BE2C (cell line): ENCODE results near the gene BRCA2.
A peak's percentile ranks its signal among the peaks of the same experiment; 100 is the strongest.
"Not testable (repeated sequence)": the region's sequence is repeated elsewhere in the genome, so short reads cannot be mapped to it uniquely, and the experiment has no call there.

ENCODE experiments used
- DNase-seq: peaks from one replicate; pipeline ENCODE4 v3.0.0-alpha.2; 2020
- H3K27me3 ChIP-seq: fragments of 250-450 bp; sonication (Bioruptor Pico); 2 replicates; pipeline ENCODE4 v1.5.1; 2020; ENCODE audit warnings: mild to moderate bottlenecking
- H3K36me3 ChIP-seq: fragments of 250-450 bp; sonication (Bioruptor Pico); 2 replicates; pipeline ENCODE4 v1.5.1; 2020; ENCODE audit warnings: mild to moderate bottlenecking
- H3K4me1 ChIP-seq: fragments of 250-450 bp; sonication (Bioruptor Pico); 2 replicates; pipeline ENCODE4 v1.5.1; 2020
- H3K4me3 ChIP-seq: 2 replicates; pipeline ENCODE4 v1.5.1; 2011; ENCODE audit warnings: low read depth, low read length
- H3K9me3 ChIP-seq: fragments of 250-450 bp; sonication (Bioruptor Pico); 2 replicates; pipeline ENCODE4 v1.5.1; 2020
- CTCF ChIP-seq: IDR thresholded peaks from 2 replicates; pipeline ENCODE4 v1.5.1; 2012; ENCODE audit warnings: mild to moderate bottlenecking, low read depth, low read length

The BRCA2 gene

DNA sequence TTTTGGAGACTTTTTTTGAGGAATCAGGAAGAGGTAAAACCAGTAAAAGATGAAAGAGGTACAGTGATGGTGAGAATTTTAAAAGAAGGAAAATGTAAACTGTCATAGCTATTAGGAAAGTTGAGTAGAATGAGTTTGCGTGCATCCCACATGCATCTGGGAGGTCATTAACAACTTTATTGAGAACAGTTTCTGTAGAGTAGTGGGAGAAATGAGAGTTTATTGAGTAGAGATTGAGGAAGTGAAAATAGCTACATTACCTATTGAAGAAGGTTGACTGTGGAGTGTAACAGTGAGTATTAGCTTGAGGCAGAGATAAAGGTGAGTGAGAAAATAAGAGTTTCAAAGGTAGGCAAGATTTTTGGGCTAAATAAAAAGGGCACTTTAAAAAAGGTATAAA lies 38.7 kb downstream of the BRCA2 start:
- Histone ChIP-seq H3K36me3 (peaks cover 15% of the 10 kb centered on the region), H3K4me3 (no peak overlapping the region), H3K9me3 (no peaks in the 10 kb centered on the region), H3K4me1 (no peaks in the 10 kb centered on the region), H3K27me3 (no peaks in the 10 kb centered on the region)
- no peak for DNase-seq
- TF ChIP-seq CTCF, result no peak

DNA sequence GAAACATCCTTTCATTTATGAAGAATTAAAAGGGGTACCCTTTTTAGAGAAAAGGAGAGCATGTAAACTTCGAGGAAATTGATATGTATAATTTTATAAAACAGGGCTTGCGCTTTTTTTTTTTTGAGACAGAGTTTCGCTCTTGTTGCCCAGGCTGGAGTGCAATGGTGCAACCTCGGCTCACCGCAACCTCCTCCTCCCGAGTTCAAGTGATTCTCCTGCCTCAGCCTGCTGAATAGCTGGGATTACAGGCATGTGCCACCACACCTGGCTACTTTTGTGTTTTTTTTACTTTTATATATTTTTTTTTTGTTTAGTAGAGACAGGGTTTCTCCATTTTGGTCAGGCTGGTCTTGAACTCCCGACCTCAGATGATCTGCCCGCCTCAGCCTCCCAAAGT lies 40.6 kb downstream of the BRCA2 start:
- DNase-seq, H3K4me3 ChIP-seq, H3K4me1 ChIP-seq, H3K27me3 ChIP-seq, H3K9me3 ChIP-seq, H3K36me3 ChIP-seq: not testable (repeated sequence)

- Histone ChIP-seq H3K9me3 (no peaks in the 10 kb centered on the region), H3K4me3 (no peak overlapping the region), H3K4me1 (no peaks in the 10 kb centered on the region), H3K27me3 (no peaks in the 10 kb centered on the region), H3K36me3 (peaks cover 11% of the 10 kb centered on the region)
- no peak for DNase-seq
- TF ChIP-seq CTCF, result no peak
Observed at GRCh38 chr13:32362574-32362973, 47.3 kb downstream of the BRCA2 start.

DNA sequence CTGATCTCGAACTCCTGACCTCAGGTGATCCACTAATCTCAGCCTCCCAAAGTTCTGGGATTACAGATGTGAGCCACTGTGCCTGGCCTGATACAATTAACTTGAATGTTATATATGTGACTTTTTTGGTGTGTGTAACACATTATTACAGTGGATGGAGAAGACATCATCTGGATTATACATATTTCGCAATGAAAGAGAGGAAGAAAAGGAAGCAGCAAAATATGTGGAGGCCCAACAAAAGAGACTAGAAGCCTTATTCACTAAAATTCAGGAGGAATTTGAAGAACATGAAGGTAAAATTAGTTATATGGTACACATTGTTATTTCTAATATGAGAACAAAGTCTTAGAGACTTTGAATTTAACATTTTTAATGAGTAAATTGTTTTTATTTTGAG lies 55.5 kb downstream of the BRCA2 start:
- H3K36me3 ChIP-seq, result peaks cover 10% of the 10 kb centered on the region

DNA sequence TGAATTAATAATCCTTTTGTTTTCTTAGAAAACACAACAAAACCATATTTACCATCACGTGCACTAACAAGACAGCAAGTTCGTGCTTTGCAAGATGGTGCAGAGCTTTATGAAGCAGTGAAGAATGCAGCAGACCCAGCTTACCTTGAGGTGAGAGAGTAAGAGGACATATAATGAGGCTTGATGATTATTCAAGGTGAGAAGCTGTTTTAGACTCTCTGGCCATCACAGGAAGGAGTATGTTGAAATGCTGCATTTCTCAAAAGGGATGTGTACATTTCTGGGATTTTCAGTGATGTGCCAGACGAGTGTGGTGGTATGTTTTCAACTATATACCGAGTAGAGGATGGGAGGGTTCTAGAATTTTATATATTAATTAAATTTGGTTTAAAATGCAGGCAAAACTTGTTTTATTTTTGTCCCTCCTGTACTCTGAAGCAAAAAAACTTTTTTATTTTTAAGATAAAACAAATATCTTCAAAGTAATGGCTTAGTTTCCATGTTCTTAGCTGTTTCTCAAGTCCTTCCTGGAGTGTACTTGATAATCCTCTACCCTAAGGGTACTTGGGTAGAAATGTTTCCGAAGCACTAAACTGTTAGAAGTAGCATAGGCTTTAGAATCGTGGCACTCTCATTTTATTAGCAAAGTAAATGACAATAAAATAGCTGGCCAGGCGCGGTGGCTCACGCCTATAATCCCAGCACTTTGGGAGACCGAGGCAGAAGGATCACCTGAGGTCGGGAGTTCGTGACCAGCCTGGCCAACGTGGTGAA lies 61.5 kb downstream of the BRCA2 start:
- no peak for TF ChIP-seq CTCF
- H3K9me3 ChIP-seq, result no peaks in the 10 kb centered on the region
- no peak overlapping the region for H3K4me3 ChIP-seq
- no peaks in the 10 kb centered on the region for H3K27me3 ChIP-seq
- DNase-seq, result no peak
- H3K36me3 ChIP-seq, result peaks cover 5% of the 10 kb centered on the region
- no peaks in the 10 kb centered on the region for H3K4me1 ChIP-seq

More for the DNA sequence above, 55.5 kb downstream of the BRCA2 start:
- Histone ChIP-seq H3K27me3 (no peaks in the 10 kb centered on the region), H3K4me3 (no peak overlapping the region), H3K4me1 (no peaks in the 10 kb centered on the region), H3K9me3 (no peaks in the 10 kb centered on the region)
- TF ChIP-seq CTCF, result no peak
- no peak for DNase-seq

GRCh38 chr13:32378012-32378411 lies 62.7 kb downstream of the BRCA2 start:
- Histone ChIP-seq H3K4me1 (no peaks in the 10 kb centered on the region), H3K27me3 (no peaks in the 10 kb centered on the region), H3K9me3 (no peaks in the 10 kb centered on the region), H3K4me3 (no peak overlapping the region), H3K36me3 (peaks cover 6% of the 10 kb centered on the region)
- TF ChIP-seq CTCF, result no peak
- DNase-seq, result no peak

DNA sequence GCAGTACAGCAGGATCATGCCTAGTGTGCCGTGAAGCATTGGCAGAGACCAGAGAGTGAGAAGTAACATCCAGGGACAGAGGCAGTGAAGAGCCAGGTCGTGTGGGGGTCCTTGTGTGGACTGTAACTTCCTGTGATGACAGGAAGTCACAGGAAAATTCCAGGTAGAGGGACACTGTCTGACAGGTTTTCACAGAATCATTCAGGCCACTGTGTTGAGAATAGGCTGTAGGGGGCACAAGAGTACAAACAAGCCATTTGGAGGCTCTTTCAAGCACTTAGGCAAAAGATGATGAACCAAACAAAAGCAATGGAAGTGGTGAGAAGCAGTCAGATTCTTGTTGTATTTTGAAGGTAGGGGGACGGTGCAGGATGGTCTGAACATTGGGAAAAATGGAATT lies 66.2 kb downstream of the BRCA2 start:
- Histone ChIP-seq H3K27me3 (no peaks in the 10 kb centered on the region), H3K36me3 (peaks cover 25% of the 10 kb centered on the region), H3K4me1 (no peaks in the 10 kb centered on the region), H3K4me3 (no peak overlapping the region), H3K9me3 (no peaks in the 10 kb centered on the region)
- DNase-seq, result peak; percentile 19
- TF ChIP-seq CTCF, result peak; percentile 84
